ENCODE measurements around the gene IMP4. TPM values are rescaled to one million over a fixed set of nuclear protein-coding genes. Genes with fewer than 3 reads are reported as not detected.
A peak's percentile ranks its signal among the peaks of the same experiment; 100 is the strongest.

IMP4 gene
- total RNA-seq, 1 donor from 2014 or later: 88.7 TPM

- DNase-seq (ENCODE audit: low read depth in 2 of 2): no peak
These were observed 15.2 kb downstream of the IMP4 start for GRCh38 chr2:130357864-130358263.

- DNase-seq (ENCODE audit: low read depth in 2 of 2): no peak
These were observed 16.0 kb downstream of the IMP4 start for GRCh38 chr2:130358420-130359350.

- DNase-seq (ENCODE audit: low read depth in 2 of 2): no peak
These were observed 16.8 kb downstream of the IMP4 start for GRCh38 chr2:130359466-130359865.

- no peak for DNase-seq (ENCODE audit: low read depth in 2 of 2)
These were observed 20.8 kb downstream of the IMP4 start for GRCh38 chr2:130363479-130363878.

GRCh38 chr2:130365075-130365474 is 22.4 kb downstream of the IMP4 start:
- no peak for DNase-seq (ENCODE audit: low read depth in 2 of 2)

GRCh38 chr2:130365963-130366362 is 23.3 kb downstream of the IMP4 start:
- DNase-seq (ENCODE audit: low read depth in 2 of 2): no peak

GRCh38 chr2:130366720-130367119 is 24.0 kb downstream of the IMP4 start:
- no peak for DNase-seq (ENCODE audit: low read depth in 2 of 2)

GRCh38 chr2:130368786-130369185 is 26.1 kb downstream of the IMP4 start:
- no peak for DNase-seq (ENCODE audit: low read depth in 2 of 2)

- DNase-seq (ENCODE audit: low read depth in 2 of 2): no peak
These were observed 26.7 kb downstream of the IMP4 start for GRCh38 chr2:130369311-130369964.

GRCh38 chr2:130369965-130370341 is 27.3 kb downstream of the IMP4 start:
- DNase-seq (ENCODE audit: low read depth in 2 of 2): no peak

- no peak for DNase-seq (ENCODE audit: low read depth in 2 of 2)
These were observed 27.8 kb downstream of the IMP4 start for GRCh38 chr2:130370490-130370889.

GRCh38 chr2:130371723-130372054 is 29.0 kb downstream of the IMP4 start:
- DNase-seq (ENCODE audit: low read depth in 2 of 2): peak; percentile 30 to 53

GRCh38 chr2:130372055-130372832 is 29.5 kb downstream of the IMP4 start:
- DNase-seq (ENCODE audit: low read depth in 2 of 2): peak; percentile 63 to 67

GRCh38 chr2:130372833-130373807 is 30.4 kb downstream of the IMP4 start:
- no peak for DNase-seq (ENCODE audit: low read depth in 2 of 2)

GRCh38 chr2:130373808-130374365 is 31.2 kb downstream of the IMP4 start:
- DNase-seq (ENCODE audit: low read depth in 2 of 2): no peak

- DNase-seq (ENCODE audit: low read depth in 2 of 2): peak in 1 of 2 donors; percentile 36
These were observed 32.0 kb downstream of the IMP4 start for GRCh38 chr2:130374587-130375290.

- DNase-seq (ENCODE audit: low read depth in 2 of 2): no peak
These were observed 32.9 kb downstream of the IMP4 start for GRCh38 chr2:130375291-130376266.

- no peak for DNase-seq (ENCODE audit: low read depth in 2 of 2)
These were observed 34.0 kb downstream of the IMP4 start for GRCh38 chr2:130376433-130377293.

All from lung microvascular endothelial cell (primary cell).